HG02571 (cell line): ENCODE results near the gene RTP2.
"Not testable (repeated sequence)": the region's sequence is repeated elsewhere in the genome, so short reads cannot be mapped to it uniquely, and the experiment has no call there.

Source experiments
- ATAC-seq: cut with Tn5 transposase; IDR thresholded peaks from one replicate; pipeline ENCODE4 v1.9.1; 2021; ENCODE audit warnings: mild to moderate bottlenecking, moderate library complexity; ENCODE audit not compliant: unreplicated experiment

Gene RTP2

GRCh38 chr3:187717572-187717971, 15.2 kb upstream of the RTP2 start:
- no peak for ATAC-seq

DNA sequence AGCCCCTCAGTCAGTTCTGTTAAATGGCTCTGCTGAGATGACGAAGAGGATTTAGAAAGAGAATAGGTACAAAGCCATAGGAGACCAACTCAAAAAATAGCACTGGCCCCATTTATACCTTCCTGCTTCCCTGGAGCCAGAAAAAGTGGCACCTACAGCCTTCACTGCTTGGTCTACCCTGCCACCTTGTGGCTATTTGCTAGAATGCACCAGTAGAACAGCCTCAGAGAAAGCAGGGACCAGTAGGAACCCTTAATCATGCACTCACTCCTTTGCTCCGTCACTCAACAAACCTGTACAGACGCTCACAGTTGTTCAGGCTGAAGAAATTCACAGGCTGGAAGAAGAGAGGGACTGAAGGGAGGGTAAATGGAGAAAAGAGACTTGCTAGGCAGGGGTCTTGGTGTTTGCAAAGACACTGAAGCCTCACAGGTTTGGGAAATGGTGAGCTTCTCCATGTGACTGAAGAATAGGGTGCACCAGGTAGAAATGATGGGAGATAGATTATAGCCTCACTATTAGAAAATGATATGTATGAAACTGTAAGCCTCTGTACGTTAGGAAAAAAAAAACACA, 12.1 kb upstream of the RTP2 start:
- ATAC-seq: no peak

GRCh38 chr3:187713504-187713903, 11.1 kb upstream of the RTP2 start:
- no peak for ATAC-seq

GRCh38 chr3:187709155-187709554, 6.8 kb upstream of the RTP2 start:
- ATAC-seq: no peak

DNA sequence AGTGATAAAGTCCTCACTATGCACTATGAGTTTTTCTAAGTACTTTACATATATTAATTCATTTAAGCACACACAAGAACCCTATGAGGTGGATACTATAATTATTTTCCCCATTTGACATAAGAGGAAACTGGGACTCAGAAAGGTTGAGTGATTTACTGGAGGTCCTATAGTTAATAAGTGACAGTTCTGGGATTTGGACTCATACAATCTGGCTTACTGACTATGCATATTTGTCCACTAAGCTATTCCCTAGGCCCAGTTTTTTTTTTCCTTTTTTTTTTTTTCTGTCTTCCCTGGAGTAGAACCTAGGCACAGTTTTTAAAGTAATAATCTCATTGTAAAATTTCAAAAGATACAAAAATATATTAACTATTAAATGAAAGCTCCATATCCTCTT, 6.3 kb upstream of the RTP2 start:
- no peak for ATAC-seq

DNA sequence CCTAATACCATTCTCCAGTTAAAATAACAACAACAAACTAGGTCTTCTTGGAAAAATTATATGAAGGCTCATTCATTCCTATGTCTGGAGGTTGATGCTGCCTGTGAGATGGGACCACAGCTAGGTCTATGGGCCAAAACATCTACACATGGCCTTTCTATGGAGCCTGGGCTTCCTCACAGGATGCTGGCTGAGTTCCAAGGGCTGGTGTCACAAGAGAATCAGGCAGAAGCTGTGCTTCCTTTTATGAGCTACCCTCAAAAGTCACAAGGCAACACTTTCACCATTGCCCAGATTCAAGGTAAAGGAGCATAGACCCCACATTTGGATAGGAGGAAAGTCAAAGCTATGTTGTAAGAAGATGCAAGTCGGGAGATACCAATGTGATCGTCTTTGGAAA, 4.6 kb upstream of the RTP2 start:
- ATAC-seq: no peak

DNA sequence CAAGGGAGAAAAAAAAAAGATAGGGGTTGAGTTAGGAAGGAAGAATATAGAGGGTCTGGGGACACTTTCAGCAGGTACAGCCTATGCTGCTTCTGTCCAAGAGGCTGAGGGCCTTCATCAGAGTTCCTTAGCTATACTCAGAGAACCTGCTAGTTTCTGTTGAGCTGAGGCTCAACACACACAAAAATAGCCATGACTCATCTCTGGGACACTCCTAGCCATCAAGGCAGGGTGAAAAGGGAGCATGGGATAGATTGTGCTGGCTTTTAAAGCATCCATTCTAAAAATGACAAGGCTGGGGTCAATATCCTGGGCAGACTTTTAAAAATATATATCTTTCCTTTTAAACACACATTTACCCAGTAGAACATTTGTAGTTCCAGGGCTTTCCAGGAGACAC, 2.8 kb upstream of the RTP2 start:
- ATAC-seq: no peak

- no peak for ATAC-seq
These were observed 2.1 kb downstream of the RTP2 start for GRCh38 chr3:187700249-187700648.

GRCh38 chr3:187698499-187699399, 3.6 kb downstream of the RTP2 start:
- no peak for ATAC-seq

DNA sequence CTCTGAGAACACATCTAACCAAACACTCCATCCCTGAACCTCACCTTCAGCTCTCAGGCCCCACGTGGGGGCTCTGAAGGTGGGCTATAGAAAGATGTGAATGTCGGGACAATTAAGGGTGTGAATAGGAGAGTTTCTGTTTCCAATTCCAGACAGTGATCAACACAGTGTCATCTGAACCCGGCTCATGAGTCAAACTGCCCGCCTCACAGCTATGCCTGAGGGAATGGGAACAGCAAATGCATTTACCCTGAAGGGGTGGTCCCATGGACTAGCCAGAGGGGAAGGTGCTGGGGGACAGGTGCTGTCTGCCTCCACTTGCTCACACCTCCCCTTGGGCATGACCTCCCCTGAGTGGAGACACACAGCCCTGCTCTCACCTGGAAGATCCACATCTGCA, 6.3 kb downstream of the RTP2 start:
- no peak for ATAC-seq

- ATAC-seq: no peak
These were observed 6.9 kb downstream of the RTP2 start for GRCh38 chr3:187695449-187695848.

DNA sequence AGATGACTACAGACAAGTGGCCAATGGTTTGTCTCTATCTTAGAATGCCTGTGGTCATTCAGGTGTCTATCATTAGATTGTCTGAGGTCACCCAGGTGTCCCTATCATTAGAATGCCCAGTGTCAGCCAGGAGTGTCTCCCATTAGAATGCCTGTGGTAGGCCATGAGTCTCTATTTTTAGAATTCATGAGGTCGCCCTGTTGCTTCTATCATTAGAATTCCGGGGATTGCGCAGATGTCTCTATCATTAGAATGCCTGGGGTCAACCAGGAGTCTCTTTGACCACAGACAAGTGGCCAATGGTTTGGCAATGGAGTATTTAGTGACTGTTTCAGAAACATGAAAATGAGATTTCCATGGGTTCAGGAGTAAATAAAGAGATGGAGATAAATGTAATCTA, 7.6 kb downstream of the RTP2 start:
- no peak for ATAC-seq

DNA sequence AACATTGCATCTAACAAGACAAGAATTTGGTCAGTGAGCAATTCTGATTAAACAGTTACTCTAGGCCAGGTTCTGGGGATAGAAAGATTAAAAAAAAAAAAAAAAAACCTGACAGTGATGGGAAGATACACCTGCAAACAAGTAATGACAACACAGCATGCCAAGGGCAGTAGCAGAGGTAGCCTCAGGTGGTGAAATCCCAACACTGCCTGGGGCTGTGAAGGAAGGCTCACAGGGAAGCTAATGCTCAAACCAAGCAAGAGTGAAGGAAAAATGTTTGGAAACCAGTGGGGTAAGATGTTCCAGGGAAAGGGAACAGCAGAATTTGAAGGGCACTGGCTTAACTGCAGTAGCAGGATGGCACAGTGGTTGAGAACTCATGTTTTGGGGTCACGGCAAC, 8.9 kb downstream of the RTP2 start:
- no peak for ATAC-seq

DNA sequence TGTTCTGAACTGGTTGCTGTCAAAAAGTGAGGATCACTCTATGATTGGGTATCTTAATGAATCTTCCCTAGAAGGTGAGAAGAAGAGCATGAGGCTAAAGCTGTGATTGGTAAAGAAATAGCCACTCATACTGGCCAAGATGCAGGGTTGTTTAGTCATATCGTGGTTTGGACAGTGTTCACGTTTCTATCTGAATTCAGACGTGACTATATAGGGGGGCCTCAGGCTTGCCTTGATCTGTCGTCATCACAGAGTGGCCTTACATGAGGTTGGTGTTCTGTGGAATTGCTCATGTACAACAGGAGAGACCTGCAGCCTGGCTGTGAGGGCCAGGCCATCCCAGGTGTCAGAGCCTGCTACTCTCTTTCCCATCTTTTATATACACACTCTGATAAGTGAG, 12.4 kb downstream of the RTP2 start:
- no peak for ATAC-seq

- no peak for ATAC-seq
These were observed 15.6 kb downstream of the RTP2 start for GRCh38 chr3:187686621-187687273.

- no peak for ATAC-seq
These were observed 16.4 kb downstream of the RTP2 start for GRCh38 chr3:187685948-187686347.

- ATAC-seq: no peak
These were observed 17.5 kb downstream of the RTP2 start for GRCh38 chr3:187684880-187685279.

DNA sequence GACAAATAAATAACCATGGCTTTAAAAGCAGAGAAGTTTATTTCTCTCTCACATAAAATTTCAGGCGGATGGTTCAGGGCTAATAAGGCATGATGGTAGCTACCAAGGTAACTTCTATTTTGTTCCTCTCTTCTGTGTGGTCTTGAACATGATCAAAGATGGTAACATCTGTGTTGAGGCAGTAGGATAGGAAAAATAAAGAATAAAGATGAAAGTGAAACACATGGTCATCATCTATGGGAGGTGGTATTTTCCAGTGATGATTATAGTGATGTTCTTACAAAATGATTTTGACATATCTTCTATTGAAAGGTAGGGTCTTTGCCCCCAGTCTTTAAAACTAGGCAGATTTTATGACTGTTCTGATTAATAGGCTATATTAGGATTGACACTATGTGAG, 17.9 kb downstream of the RTP2 start:
- ATAC-seq: no peak

DNA sequence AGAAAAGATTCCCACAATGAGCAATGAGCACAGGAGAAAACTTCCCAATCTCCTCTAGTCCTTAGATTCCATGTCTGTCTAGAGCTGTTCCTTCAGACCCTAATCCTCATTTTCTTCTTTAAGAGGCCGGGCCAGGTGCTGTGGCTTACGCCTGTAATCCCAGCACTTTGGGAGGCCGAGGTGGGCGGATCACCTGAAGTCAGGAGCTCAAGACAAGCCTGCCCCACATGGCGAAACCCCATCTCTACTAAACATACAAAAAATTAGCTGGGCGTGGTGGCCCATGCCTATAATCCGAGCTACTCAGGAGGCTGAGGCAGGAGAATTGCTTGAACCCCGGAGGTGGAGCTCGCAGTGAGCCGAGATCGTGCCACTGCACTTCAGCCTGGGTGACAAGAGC, 20.6 kb downstream of the RTP2 start:
- not testable (repeated sequence) for ATAC-seq

DNA sequence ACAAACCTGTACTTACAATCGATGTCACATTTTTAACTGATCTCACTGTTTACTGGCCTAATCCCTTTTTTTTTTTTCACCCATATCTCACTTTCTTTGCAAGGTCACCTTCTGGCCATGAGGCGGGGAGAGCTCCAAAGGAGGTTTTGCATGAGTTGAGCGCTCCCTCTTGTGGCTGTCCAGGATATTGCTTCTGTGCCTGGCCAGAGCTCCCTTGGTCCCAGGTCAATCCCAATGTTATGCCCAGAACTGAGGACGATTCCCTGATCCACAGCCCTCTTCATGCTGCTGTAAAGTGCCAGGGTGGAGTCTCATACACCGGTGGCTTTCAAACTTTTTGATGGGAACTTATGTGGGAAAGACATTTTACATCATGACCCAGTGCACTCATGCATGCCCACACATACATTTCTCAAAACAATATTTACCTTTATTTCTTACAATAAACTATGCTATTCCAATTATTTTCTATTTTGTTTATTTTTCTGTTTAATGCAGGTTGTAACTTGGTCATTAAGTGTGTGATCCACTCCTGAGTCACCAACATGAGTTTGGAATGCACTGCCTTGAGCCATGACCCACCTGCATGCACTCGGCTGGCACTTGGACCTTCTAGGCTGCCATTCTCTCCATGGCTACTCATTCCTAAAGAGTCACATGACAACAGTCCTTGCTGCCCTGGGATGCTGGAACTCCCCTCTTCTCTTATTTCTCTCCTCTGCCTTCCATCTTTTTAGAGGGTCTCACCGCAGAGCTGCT, 22.5 kb downstream of the RTP2 start:
- no peak for ATAC-seq

DNA sequence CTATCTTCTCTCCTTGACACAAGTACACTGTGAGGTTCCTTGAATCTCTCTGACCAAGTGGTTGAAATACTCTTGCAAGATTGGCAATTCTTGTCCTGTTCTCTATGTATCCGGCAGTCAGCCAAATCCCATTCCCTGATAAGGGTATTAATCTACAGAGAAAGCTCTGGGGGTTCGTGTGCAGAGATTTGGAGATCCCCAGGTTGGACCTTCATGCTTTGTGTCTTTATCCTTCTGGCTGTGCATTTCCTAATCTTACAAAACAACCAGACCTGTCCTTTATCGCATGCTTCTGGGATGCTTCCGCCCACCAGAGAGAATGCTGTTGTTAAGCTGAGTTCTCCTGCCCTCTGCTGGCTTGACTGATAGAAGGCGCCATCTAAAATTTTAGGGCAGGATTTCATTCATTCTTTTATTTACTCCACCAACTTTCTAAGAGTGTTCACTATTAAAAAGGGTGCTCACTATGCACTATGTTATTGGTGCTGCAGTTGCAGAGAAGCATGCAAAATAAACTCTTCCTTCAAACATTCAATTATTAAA, 23.6 kb downstream of the RTP2 start:
- ATAC-seq: no peak
